ENCODE results near the gene TCEAL3.
"Not testable (repeated sequence)": the region's sequence is repeated elsewhere in the genome, so short reads cannot be mapped to it uniquely, and the experiment has no call there.

Gene TCEAL3

GRCh38 chrX:103635436-103635835, 27.7 kb downstream of the TCEAL3 start:
- H3K36me3 ChIP-seq (ENCODE audit: control insufficient read depth, low read length) = no peaks in the 10 kb centered on the region
- no peak for TF ChIP-seq CTCF (IDR thresholded peaks at IDR 0.05; ENCODE audit: low read depth, low read length, poor library complexity, severe bottlenecking)
- TF ChIP-seq EZH2phosphoT487 (IDR thresholded peaks at IDR 0.05; ENCODE audit: borderline replicate concordance, low read length) = no peak
- H3K9me3 ChIP-seq (ENCODE audit: control insufficient read depth, insufficient read depth, low read length) = no peaks in the 10 kb centered on the region
- no peaks in the 10 kb centered on the region for H3K9me2 ChIP-seq (replicated peaks; ENCODE audit: control insufficient read depth, low read length)
- no peaks in the 10 kb centered on the region for H3F3A ChIP-seq (ENCODE audit: control insufficient read depth, insufficient read depth)
- H3K4me1 ChIP-seq (ENCODE audit: control insufficient read depth, low read length) = no peaks in the 10 kb centered on the region
- H3K4me2 ChIP-seq (ENCODE audit: low read length) = no peak overlapping the region
- H4K20me1 ChIP-seq (ENCODE audit: control insufficient read depth, insufficient read depth, low read depth, low read length) = no peaks in the 10 kb centered on the region
- no peaks in the 10 kb centered on the region for H3K79me2 ChIP-seq (ENCODE audit: control insufficient read depth, low read length)
- H3K27me3 ChIP-seq (ENCODE audit: control insufficient read depth, low read length) = no peaks in the 10 kb centered on the region
- no peak overlapping the region for H3K27ac ChIP-seq (ENCODE audit: low read depth, low read length)
- H3K4me3 ChIP-seq (ENCODE audit: low read length) = no peak overlapping the region

- Histone ChIP-seq H3K27me3 (ENCODE audit: control insufficient read depth, low read length) (no peaks in the 10 kb centered on the region), H3K9me2 (replicated peaks; ENCODE audit: control insufficient read depth, low read length) (no peaks in the 10 kb centered on the region), H3K79me2 (ENCODE audit: control insufficient read depth, low read length) (no peaks in the 10 kb centered on the region), H3K9me3 (ENCODE audit: control insufficient read depth, insufficient read depth, low read length) (no peaks in the 10 kb centered on the region), H4K20me1 (ENCODE audit: control insufficient read depth, insufficient read depth, low read depth, low read length) (no peaks in the 10 kb centered on the region), H3K27ac (ENCODE audit: low read depth, low read length) (no peak overlapping the region), H3K4me2 (ENCODE audit: low read length) (no peak overlapping the region), H3K4me1 (ENCODE audit: control insufficient read depth, low read length) (no peaks in the 10 kb centered on the region), H3K36me3 (ENCODE audit: control insufficient read depth, low read length) (no peaks in the 10 kb centered on the region), H3K4me3 (ENCODE audit: low read length) (no peak overlapping the region), H3F3A (ENCODE audit: control insufficient read depth, insufficient read depth) (no peaks in the 10 kb centered on the region)
- TF ChIP-seq EZH2phosphoT487 (IDR thresholded peaks at IDR 0.05; ENCODE audit: borderline replicate concordance, low read length) (no peak), CTCF (IDR thresholded peaks at IDR 0.05; ENCODE audit: low read depth, low read length, poor library complexity, severe bottlenecking) (no peak)
Measured at GRCh38 chrX:103637604-103638338, 30.0 kb downstream of the TCEAL3 start.

GRCh38 chrX:103638479-103639346, 30.9 kb downstream of the TCEAL3 start:
- not testable (repeated sequence) for H3K4me3 ChIP-seq (ENCODE audit: low read length); H3F3A ChIP-seq (ENCODE audit: control insufficient read depth, insufficient read depth); H3K9me3 ChIP-seq (ENCODE audit: control insufficient read depth, insufficient read depth, low read length); H3K27ac ChIP-seq (ENCODE audit: low read depth, low read length); H3K36me3 ChIP-seq (ENCODE audit: control insufficient read depth, low read length); H3K27me3 ChIP-seq (ENCODE audit: control insufficient read depth, low read length); H3K79me2 ChIP-seq (ENCODE audit: control insufficient read depth, low read length); H3K4me1 ChIP-seq (ENCODE audit: control insufficient read depth, low read length); H4K20me1 ChIP-seq (ENCODE audit: control insufficient read depth, insufficient read depth, low read depth, low read length); H3K4me2 ChIP-seq (ENCODE audit: low read length); H3K9me2 ChIP-seq (replicated peaks; ENCODE audit: control insufficient read depth, low read length)

Measured in DOHH2 (cell line).